MM.1S (cell line): ENCODE measurements around the gene CTRB2.

Experiments
- DNase-seq: peaks from one replicate; pipeline ENCODE4 v3.0.0-alpha.2; 2015
- H2AFZ ChIP-seq: fragments of 300-600 bp; sonication (generic); 2 replicates; pipeline ENCODE4 v1.6.0; 2016; ENCODE audit warnings: antibody characterized with exemption, low read length
- H3F3A ChIP-seq: fragments of 300-600 bp; sonication (generic); 2 replicates; pipeline ENCODE4 v1.6.1; 2016; ENCODE audit warnings: mild to moderate bottlenecking, antibody characterized with exemption, low read length, moderate library complexity, mixed read lengths; ENCODE audit not compliant: insufficient read depth
- H3K27ac ChIP-seq: fragments of 300-600 bp; sonication (generic); 2 replicates; pipeline ENCODE4 v1.5.1; 2016; ENCODE audit warnings: mild to moderate bottlenecking, low read length
- H3K27me3 ChIP-seq: fragments of 300-600 bp; sonication (generic); replicated peaks from 2 replicates; pipeline ENCODE4 v1.6.0; 2016; ENCODE audit warnings: low read length; ENCODE audit not compliant: insufficient read depth
- H3K36me3 ChIP-seq: fragments of 300-600 bp; sonication (generic); replicated peaks from 2 replicates; pipeline ENCODE4 v1.6.1; 2016; ENCODE audit warnings: mild to moderate bottlenecking, low read length, mixed read lengths; ENCODE audit not compliant: insufficient read depth
- H3K4me1 ChIP-seq: fragments of 300-600 bp; sonication (generic); 2 replicates; pipeline ENCODE4 v1.6.1; 2016; ENCODE audit warnings: low read length, mixed read lengths
- H3K4me2 ChIP-seq: fragments of 300-600 bp; sonication (generic); 2 replicates; pipeline ENCODE4 v1.6.0; 2016; ENCODE audit warnings: low read depth, low read length
- H3K4me3 ChIP-seq: fragments of 300-600 bp; sonication (generic); 2 replicates; pipeline ENCODE4 v1.5.1; 2016; ENCODE audit warnings: low read length, mixed read lengths
- H3K79me2 ChIP-seq: fragments of 300-600 bp; sonication (generic); 2 replicates; pipeline ENCODE4 v1.6.1; 2016; ENCODE audit warnings: mixed run types, low read length, mixed read lengths
- H3K9ac ChIP-seq: fragments of 300-600 bp; sonication (generic); 2 replicates; pipeline ENCODE4 v1.6.1; 2016; ENCODE audit warnings: low read length, mixed read lengths
- H3K9me2 ChIP-seq: fragments of 300-600 bp; sonication (generic); replicated peaks from 2 replicates; pipeline ENCODE4 v1.6.1; 2016; ENCODE audit warnings: mild to moderate bottlenecking, low read length, mixed read lengths; ENCODE audit not compliant: insufficient read depth
- H3K9me3 ChIP-seq: fragments of 300-600 bp; sonication (generic); replicated peaks from 2 replicates; pipeline ENCODE4 v1.6.1; 2016; ENCODE audit warnings: mild to moderate bottlenecking, low read length, mixed read lengths; ENCODE audit not compliant: insufficient read depth
- H4K20me1 ChIP-seq: fragments of 300-600 bp; sonication (generic); 2 replicates; pipeline ENCODE4 v1.6.1; 2016; ENCODE audit warnings: mild to moderate bottlenecking, low read length, moderate library complexity, mixed read lengths; ENCODE audit not compliant: insufficient read depth
- CTCF ChIP-seq: fragments of 300-600 bp; sonication (generic); IDR thresholded peaks from 2 replicates; pipeline ENCODE4 v1.5.1; 2016; ENCODE audit warnings: antibody characterized with exemption, low read length, mixed read lengths
- EZH2 ChIP-seq: fragments of 300-600 bp; sonication (generic); optimal IDR thresholded peaks from 2 replicates; pipeline ENCODE3; 2017; ENCODE audit warnings: low read depth, mild to moderate bottlenecking, antibody characterized with exemption, low read length, mixed read lengths
- EZH2phosphoT487 ChIP-seq: fragments of 300-600 bp; sonication (generic); IDR thresholded peaks from 2 replicates; pipeline ENCODE4 v1.6.1; 2018; ENCODE audit warnings: antibody characterized with exemption, low read length

CTRB2 gene

GRCh38 chr16:75250809-75251279, 43.9 kb upstream of the CTRB2 start:
- Histone ChIP-seq H3K9me2 (no peaks in the 10 kb centered on the region), H3F3A (no peaks in the 10 kb centered on the region), H3K27me3 (peaks cover 16% of the 10 kb centered on the region), H3K9me3 (no peaks in the 10 kb centered on the region), H3K36me3 (no peaks in the 10 kb centered on the region), H3K79me2 (no peaks in the 10 kb centered on the region), H3K4me2 (no peak overlapping the region), H2AFZ (no peak overlapping the region), H4K20me1 (no peaks in the 10 kb centered on the region), H3K9ac (no peak overlapping the region), H3K4me3 (no peak overlapping the region), H3K27ac (no peak overlapping the region), H3K4me1 (no peaks in the 10 kb centered on the region)
- no peak for TF ChIP-seq EZH2
- TF ChIP-seq CTCF: no peak
- no peak for TF ChIP-seq EZH2phosphoT487
- DNase-seq: no peak

- TF ChIP-seq CTCF (no peak), EZH2 (no peak), EZH2phosphoT487 (no peak)
- H3F3A ChIP-seq: no peaks in the 10 kb centered on the region
- no peaks in the 10 kb centered on the region for H3K79me2 ChIP-seq
- no peaks in the 10 kb centered on the region for H4K20me1 ChIP-seq
- H3K4me1 ChIP-seq: no peaks in the 10 kb centered on the region
- H3K36me3 ChIP-seq: no peaks in the 10 kb centered on the region
- no peaks in the 10 kb centered on the region for H3K9me3 ChIP-seq
- no peak overlapping the region for H3K4me2 ChIP-seq
- no peak for DNase-seq
- H2AFZ ChIP-seq: no peak overlapping the region
- H3K27ac ChIP-seq: no peak overlapping the region
- no peak overlapping the region for H3K4me3 ChIP-seq
- H3K9ac ChIP-seq: no peak overlapping the region
- H3K27me3 ChIP-seq: peaks cover 16% of the 10 kb centered on the region
- H3K9me2 ChIP-seq: no peaks in the 10 kb centered on the region
These were observed 43.3 kb upstream of the CTRB2 start for GRCh38 chr16:75250089-75250808.

- no peak overlapping the region for H2AFZ ChIP-seq
- H3K9me2 ChIP-seq: no peaks in the 10 kb centered on the region
- H4K20me1 ChIP-seq: no peaks in the 10 kb centered on the region
- no peak overlapping the region for H3K4me3 ChIP-seq
- TF ChIP-seq CTCF: no peak
- TF ChIP-seq EZH2: no peak
- TF ChIP-seq EZH2phosphoT487: no peak
- no peak overlapping the region for H3K4me2 ChIP-seq
- H3K9ac ChIP-seq: no peak overlapping the region
- no peak for DNase-seq
- no peaks in the 10 kb centered on the region for H3K79me2 ChIP-seq
- no peaks in the 10 kb centered on the region for H3F3A ChIP-seq
- no peaks in the 10 kb centered on the region for H3K36me3 ChIP-seq
- no peak overlapping the region for H3K27ac ChIP-seq
- H3K4me1 ChIP-seq: no peaks in the 10 kb centered on the region
- H3K9me3 ChIP-seq: no peaks in the 10 kb centered on the region
- peaks cover 16% of the 10 kb centered on the region for H3K27me3 ChIP-seq
These were observed 42.5 kb upstream of the CTRB2 start for GRCh38 chr16:75249441-75249840.
